ENCODE results near the gene BORA. TPM values are rescaled to one million over a fixed set of nuclear protein-coding genes. Genes with fewer than 3 reads are reported as not detected.
"Not testable (repeated sequence)": the region's sequence is repeated elsewhere in the genome, so short reads cannot be mapped to it uniquely, and the experiment has no call there.

Gene BORA
- total RNA-seq, 1 experiment from 2014 or later = 26.0 TPM

DNA sequence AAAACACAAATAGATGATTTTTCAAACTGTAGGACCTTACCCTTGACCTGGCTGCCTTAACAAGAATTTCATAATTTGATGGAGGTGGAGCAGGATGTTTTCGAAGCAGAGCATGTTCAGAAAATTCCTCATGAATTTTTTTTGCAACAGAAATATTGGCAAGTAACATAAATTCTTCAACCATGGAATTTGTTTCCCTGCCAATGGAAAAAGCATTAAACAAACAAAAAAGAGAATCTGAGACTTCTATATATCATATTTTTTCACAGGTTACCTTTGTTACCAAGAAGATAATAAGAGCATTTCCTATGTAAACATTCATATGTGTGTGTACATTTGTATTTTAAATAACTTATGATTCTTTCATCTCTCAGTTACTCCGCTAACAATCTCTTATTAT lies 35.7 kb downstream of the BORA start:
- no peak for DNase-seq (ENCODE audit: low read depth)

DNA sequence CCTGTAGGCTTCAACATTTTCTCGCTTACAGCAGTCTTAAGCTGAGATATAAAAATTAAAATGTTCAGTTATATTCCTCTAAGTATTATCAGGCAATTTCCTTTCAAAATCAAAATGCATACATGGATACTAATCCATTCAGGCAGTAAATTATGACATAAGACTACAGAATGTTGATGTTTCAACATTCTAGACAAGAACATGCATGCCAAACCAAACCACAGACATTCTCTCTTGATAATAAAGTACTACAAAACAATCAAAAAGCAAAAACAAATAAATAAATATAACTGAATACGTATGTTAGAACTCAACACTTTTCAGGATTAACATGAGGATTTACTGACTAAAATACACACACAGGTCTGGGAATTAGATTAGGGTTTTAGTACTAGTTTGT lies 46.3 kb downstream of the BORA start:
- no peak for DNase-seq (ENCODE audit: low read depth)

DNA sequence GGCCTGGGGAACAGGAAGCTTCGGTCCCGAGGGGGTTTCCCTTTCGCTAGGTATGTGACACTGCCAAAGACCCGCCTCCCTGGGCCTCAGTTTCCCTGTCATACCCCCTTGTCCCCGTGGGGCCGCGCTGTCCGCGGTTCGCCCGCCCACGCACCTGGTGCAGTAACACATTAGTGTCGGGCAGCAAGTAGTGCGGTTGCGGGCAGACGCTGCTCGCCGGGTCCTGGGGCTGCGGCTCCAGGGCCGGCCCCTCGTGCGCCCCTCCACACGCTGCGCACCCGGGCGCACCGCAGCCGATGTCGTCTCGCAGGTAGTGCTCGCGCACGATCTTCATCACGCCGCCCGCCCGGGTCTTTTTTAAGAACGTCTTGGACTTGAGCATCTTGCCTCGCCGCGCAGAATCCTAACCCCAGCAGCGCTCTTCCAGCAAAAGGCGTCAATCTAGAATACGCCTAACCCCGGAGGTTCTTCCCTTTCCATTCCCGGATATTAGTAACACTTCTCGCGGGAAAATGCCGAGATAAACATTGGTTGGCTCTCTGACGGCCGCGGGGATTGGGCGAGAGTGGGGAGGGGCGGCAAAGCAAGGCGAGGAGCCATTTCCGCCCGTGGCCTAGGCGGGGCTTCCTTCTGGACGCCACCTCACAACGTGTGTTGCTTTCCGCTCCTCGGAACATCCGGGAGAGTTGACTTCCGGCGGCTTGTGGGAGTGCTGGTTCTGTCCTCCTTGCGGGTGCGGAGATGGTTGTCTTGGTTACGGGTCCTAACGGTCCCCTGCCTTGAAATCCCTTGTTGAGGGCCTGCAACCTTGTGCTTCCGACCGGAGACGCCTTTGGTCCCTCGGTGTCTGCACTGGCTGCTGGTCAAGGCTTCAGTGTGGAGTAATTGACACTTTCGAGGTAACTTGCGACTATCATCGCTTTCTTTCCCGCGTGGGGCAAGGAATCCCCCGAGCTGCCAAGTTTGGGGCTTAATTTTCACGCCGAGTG lies 54.0 kb downstream of the BORA start, which contains the start of the genes DIS3 and PIBF1:
DIS3 (minus strand) TSS at position 450 of the 989 bp plus-strand sequence; CDS start at position 382, 68 bp downstream.
PIBF1 (plus strand) TSS at position 683 of the 989 bp plus-strand sequence. CDS start 1,337 bp downstream, outside the sequence.
- peak; percentile 96 for DNase-seq (ENCODE audit: low read depth)

DNA sequence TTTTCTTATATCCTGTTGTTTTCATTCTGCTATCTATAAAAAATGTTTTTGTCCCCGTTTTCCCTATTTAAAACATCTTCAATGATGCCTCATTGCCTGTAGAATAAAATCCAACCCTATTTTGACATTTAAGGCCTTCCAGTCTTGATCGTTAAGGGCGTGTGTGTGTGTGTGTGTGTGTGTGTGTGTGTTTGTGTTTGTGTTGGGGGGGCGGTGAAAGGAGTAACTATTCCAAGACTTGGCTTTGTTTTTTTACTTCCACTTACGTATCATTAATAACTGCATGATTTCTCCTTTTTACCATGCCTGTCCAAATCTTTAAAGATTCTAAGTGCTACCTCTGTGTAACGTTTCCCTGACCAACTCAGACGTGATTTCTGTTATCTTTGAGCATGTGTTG lies 55.0 kb downstream of the BORA start:
- DNase-seq (ENCODE audit: low read depth) = peak; percentile 16

DNA sequence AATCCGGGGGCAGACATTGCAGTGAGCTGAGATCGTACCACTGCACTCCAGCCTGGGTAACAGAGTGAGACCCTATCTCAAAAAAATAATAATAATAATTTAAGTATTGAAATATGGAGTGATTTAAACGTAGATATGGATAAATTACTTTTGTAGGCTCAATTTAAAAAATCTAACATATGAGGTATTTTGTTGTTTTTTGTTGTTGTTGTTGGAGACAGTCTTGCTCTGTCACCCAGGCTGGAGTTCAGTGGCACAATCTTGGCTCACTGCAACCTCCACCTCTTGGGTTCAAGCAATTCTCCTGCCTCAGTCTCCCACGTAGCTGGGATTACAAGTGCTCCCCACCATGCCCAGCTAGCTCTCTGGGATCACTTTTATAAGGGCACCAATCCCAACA lies 57.0 kb downstream of the BORA start:
- DNase-seq (ENCODE audit: low read depth) = not testable (repeated sequence)

DNA sequence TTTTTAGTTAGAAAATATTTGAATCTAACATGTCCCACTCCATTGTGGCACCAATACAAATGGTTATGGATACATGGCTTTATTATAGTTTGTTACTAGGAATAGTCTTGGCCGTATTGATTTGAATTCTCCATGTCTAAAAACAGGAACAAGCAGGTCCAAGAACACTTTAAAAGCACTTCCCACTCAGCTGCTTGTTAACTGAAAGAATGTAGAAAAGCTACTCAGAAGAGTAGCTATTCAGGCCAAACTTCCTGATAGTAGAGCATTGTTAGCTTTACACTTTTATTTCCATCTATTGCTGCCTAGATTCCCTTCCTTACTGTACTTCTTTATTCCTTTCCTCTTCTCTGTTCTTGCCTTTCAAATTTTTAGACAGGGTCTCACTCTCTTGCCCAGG lies 61.1 kb downstream of the BORA start:
- DNase-seq (ENCODE audit: low read depth) = no peak

DNA sequence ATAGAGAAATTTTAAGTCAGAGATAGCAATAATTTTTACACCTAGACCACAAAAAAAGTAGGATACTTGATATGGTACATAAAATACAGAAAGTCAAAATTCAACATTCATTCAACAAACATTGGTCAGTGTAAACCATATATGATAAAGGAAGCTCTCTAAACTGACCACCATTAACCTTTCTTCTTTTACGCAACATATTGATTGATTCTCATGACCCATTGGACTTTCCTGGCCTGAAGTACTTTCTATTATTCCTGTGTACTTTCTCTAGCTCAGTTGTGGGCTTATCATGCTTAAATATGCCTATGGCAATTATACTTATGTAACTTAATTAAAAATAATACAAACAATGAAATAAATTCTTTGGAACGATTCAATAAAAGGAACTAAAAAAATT lies 64.9 kb downstream of the BORA start:
- no peak for DNase-seq (ENCODE audit: low read depth)

DNA sequence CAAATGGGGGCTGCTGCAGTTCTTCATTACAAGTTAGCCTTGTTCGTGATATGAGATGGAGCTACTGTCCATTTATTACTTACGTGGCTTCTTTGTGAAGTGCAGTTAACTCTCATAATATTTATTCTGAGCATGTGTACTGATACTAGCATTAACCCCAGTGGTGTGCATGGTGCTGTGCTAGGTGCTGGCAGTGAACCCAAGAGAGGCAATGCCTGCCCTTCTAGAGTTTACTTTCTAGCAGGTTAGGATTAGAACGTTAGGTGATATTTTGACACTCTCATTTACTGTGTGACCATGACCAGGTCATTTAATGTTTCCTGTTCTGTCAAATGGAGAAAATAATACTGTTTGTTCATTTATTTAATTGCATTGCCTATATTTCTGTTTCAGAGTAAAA lies 71.1 kb downstream of the BORA start:
- no peak for DNase-seq (ENCODE audit: low read depth)

DNA sequence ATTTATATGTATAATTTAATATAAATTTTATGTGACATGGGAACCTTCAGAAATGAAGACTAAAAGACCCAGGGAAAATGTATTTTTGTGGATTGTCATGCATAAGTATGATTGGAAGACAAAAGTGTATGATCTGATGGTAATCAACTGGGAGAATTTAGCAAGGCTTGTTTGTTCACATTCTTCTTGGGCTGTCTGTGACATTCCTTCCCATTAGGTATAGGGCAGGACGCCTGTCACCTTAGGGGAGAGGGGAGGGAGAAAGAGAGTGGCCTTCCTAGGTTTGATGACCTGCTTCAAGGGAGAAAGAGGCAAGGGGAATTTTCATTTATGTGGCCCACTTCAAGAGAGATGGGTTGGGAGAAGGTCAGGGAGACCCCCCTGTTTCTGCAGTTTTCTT lies 76.6 kb downstream of the BORA start:
- no peak for DNase-seq (ENCODE audit: low read depth)

Other genes starting within 250 kb of the BORA start
- gene MZT1, start 294 bp upstream of the BORA start, total RNA-seq (2014; rRNA removed; shearing (Covaris generic)) = 70.0 and 77.7 TPM in 2 replicates
- 27.0 and 32.0 TPM in 2 replicates for gene DIS3, start 54.0 kb downstream of the BORA start, total RNA-seq (2014; rRNA removed; shearing (Covaris generic))
- gene PIBF1, start 54.2 kb downstream of the BORA start, total RNA-seq (2014; rRNA removed; shearing (Covaris generic)) = 19.3 and 20.4 TPM in 2 replicates

All from RPMI7951 (cell line).